GM23248 (cell line): Measurements from ENCODE around the gene CAPN6.

Experiments used
- EZH2 ChIP-seq: fragments of 200-600 bp; sonication (generic); IDR thresholded peaks from 2 replicates; pipeline ENCODE4 v1.6.1; 2018; ENCODE audit warnings: antibody characterized with exemption, mild to moderate bottlenecking; ENCODE audit not compliant: insufficient read depth, poor library complexity, severe bottlenecking
- EZH2phosphoT487 ChIP-seq: fragments of 200-600 bp; sonication (generic); IDR thresholded peaks from 2 replicates; pipeline ENCODE4 v1.6.1; 2018; ENCODE audit warnings: antibody characterized with exemption, moderate library complexity, mild to moderate bottlenecking, low read depth; ENCODE audit not compliant: insufficient read depth

DNA sequence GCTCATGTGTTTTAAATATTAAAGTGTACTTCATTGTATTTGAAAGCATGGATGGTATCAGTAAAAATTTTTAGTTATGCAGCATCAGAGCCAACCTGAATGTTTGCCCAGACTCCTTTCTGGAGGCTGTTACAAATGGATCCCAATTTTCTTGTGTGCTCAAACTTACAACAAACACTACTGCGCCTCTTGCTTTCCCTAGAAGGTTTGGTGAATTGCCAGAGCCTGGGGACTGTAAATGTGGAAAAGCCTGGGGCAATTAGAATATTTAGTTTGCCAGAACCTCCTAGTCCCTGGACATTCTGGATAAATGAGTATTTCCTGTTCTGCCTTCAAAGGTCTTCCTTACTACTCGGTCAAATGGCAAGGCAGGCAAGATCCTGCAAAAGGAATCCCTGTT, 4.8 kb downstream of the CAPN6 start:
- TF ChIP-seq EZH2 (no peak), EZH2phosphoT487 (no peak)
